Natural killer cell (primary cell): ENCODE measurements around the gene CHRM5. TPM values are rescaled to one million over a fixed set of nuclear protein-coding genes. Genes with fewer than 3 reads are reported as not detected.

Experiments used
- ATAC-seq, 3 donors: fragments of 150-1000 bp in 2 of 3; fragments of 200-7000 bp in 1 of 3; cut with Tn5 transposase; 1 replicate in 1 of 3; 2 replicates in 2 of 3; pipeline ENCODE4 v1.10.0; 2021; ENCODE audit warnings: mild to moderate bottlenecking in 2 of 3, moderate library complexity in 2 of 3
- DNase-seq, 2 donors: peaks; one replicate each; pipeline versions ENCODE4 v3.0.0 to v3.0.0-alpha.2; 2013 to 2021; ENCODE audit warnings: mixed read lengths in 1 of 2
- H3K27ac ChIP-seq: one replicate; pipeline ENCODE4 v1.5.1; 2013; ENCODE audit warnings: mild to moderate bottlenecking, low read length
- H3K27me3 ChIP-seq: one replicate; pipeline ENCODE4 v1.6.1; 2013; ENCODE audit warnings: low read length; ENCODE audit not compliant: control insufficient read depth, insufficient read depth
- H3K36me3 ChIP-seq: one replicate; pipeline ENCODE4 v1.6.1; 2013; ENCODE audit warnings: low read length; ENCODE audit not compliant: control insufficient read depth, insufficient read depth
- H3K4me1 ChIP-seq: one replicate; pipeline ENCODE4 v1.6.1; 2013; ENCODE audit warnings: low read length; ENCODE audit not compliant: control insufficient read depth, insufficient read depth
- H3K4me3 ChIP-seq: one replicate; pipeline ENCODE4 v1.5.1; 2013; ENCODE audit warnings: low read length
- H3K9me3 ChIP-seq: one replicate; pipeline ENCODE4 v1.6.1; 2013; ENCODE audit warnings: low read length; ENCODE audit not compliant: control insufficient read depth, insufficient read depth
- H3K27ac Mint-ChIP-seq, 2 donors: one replicate each; pipeline ENCODE4 v1.8.0; 2022; ENCODE audit warnings: mild to moderate bottlenecking in 2 of 2, mixed read lengths in 2 of 2, moderate library complexity in 1 of 2
- H3K27me3 Mint-ChIP-seq, 2 donors: one replicate each; pipeline ENCODE4 v1.8.0; 2022; ENCODE audit warnings: low read depth in 2 of 2, mixed read lengths in 2 of 2
- H3K36me3 Mint-ChIP-seq: one replicate; pipeline ENCODE4 v1.8.0; 2022; ENCODE audit warnings: mixed read lengths
- H3K4me1 Mint-ChIP-seq, 2 donors: one replicate each; pipeline ENCODE4 v1.8.0; 2022; ENCODE audit warnings: mixed read lengths in 2 of 2
- H3K4me3 Mint-ChIP-seq: one replicate; pipeline ENCODE4 v1.8.0; 2022; ENCODE audit warnings: mild to moderate bottlenecking, moderate library complexity, mixed read lengths
- H3K9me3 Mint-ChIP-seq, 2 donors: one replicate each; pipeline ENCODE4 v1.8.0; 2022; ENCODE audit warnings: mixed read lengths in 2 of 2
- CTCF ChIP-seq: fragments of 200-600 bp; IDR thresholded peaks from one replicate; pipeline ENCODE4 v1.8.0; 2022; ENCODE audit warnings: antibody characterized with exemption
- WGBS: methylation state at CpG from one replicate; pipeline ENCODE4 v1.1.7; 2013; ENCODE audit warnings: missing lambda C conversion rate; ENCODE audit not compliant: insufficient coverage; 5-methylcytosine and 5-hydroxymethylcytosine counted together
- intact Hi-C: fragments of 100-400 bp; cut with micrococcal nuclease; formaldehyde crosslinking; loops from one replicate; pipeline ENCODE4 v1.14.2; 2022
- total RNA-seq, 4 donors: library from RNA; stranded (reverse); fragments of 120-200 nt in 1 of 4; gene quantifications; one replicate each; pipeline versions ENCODE4 v1.2.3 to v1.2.4, GENCODE V29; 2013 to 2022

CHRM5 gene
- total RNA-seq, 3 donors from 2014 or later (not counting 1 experiment from before 2014, with no cell fraction given): 0.12 TPM; not detected in 2

- Mint-ChIP-seq H3K4me1 (peaks cover 0 to 11% of the 10 kb centered on the region in 2 donors), H3K27ac (no peak overlapping the region), H3K36me3 (no peaks in the 10 kb centered on the region), H3K27me3 (no peaks in the 10 kb centered on the region), H3K4me3 (no peak overlapping the region), H3K9me3 (no peaks in the 10 kb centered on the region)
- DNase-seq: no peak
- H3K27me3 ChIP-seq: no peaks in the 10 kb centered on the region
- ATAC-seq: no peak
- no peaks in the 10 kb centered on the region for H3K36me3 ChIP-seq
- no peaks in the 10 kb centered on the region for H3K9me3 ChIP-seq
- intact Hi-C loops: no loop called here
- TF ChIP-seq CTCF: no peak
- H3K4me1 ChIP-seq: no peaks in the 10 kb centered on the region
- 90% methylated on average over 1 of the region's 1 CpG for WGBS
- no peak overlapping the region for H3K4me3 ChIP-seq
- H3K27ac ChIP-seq: no peak overlapping the region
Observed at GRCh38 chr15:33946152-33946551, 22.1 kb upstream of the CHRM5 start.

GRCh38 chr15:33955945-33956344, 12.4 kb upstream of the CHRM5 start:
- intact Hi-C loops: no loop called here

GRCh38 chr15:33956397-33956796, 11.9 kb upstream of the CHRM5 start:
- ATAC-seq: no peak
- Mint-ChIP-seq H3K4me3 (no peak overlapping the region), H3K27me3 (no peaks in the 10 kb centered on the region), H3K9me3 (no peaks in the 10 kb centered on the region), H3K36me3 (no peaks in the 10 kb centered on the region), H3K27ac (no peak overlapping the region), H3K4me1 (peaks cover 0 to 13% of the 10 kb centered on the region in 2 donors)
- no peaks in the 10 kb centered on the region for H3K4me1 ChIP-seq
- intact Hi-C loops: no loop called here
- no peaks in the 10 kb centered on the region for H3K27me3 ChIP-seq
- WGBS: no CpG with 5 or more reads among the region's 1 CpG
- no peak overlapping the region for H3K27ac ChIP-seq
- no peaks in the 10 kb centered on the region for H3K36me3 ChIP-seq
- no peak for DNase-seq
- no peak for TF ChIP-seq CTCF
- H3K4me3 ChIP-seq: no peak overlapping the region
- no peaks in the 10 kb centered on the region for H3K9me3 ChIP-seq

More at GRCh38 chr15:33955945-33956344, 12.4 kb upstream of the CHRM5 start:
- no peaks in the 10 kb centered on the region for H3K36me3 ChIP-seq
- no peak for ATAC-seq
- no peaks in the 10 kb centered on the region for H3K4me1 ChIP-seq
- no peaks in the 10 kb centered on the region for H3K36me3 Mint-ChIP-seq
- no peak for DNase-seq
- no peak overlapping the region for H3K4me3 Mint-ChIP-seq
- no peak for TF ChIP-seq CTCF
- no peak overlapping the region for H3K27ac ChIP-seq
- H3K27me3 Mint-ChIP-seq: no peaks in the 10 kb centered on the region
- no peak overlapping the region for H3K27ac Mint-ChIP-seq
- no peaks in the 10 kb centered on the region for H3K27me3 ChIP-seq
- H3K4me3 ChIP-seq: no peak overlapping the region
- H3K4me1 Mint-ChIP-seq: peaks cover 0 to 15% of the 10 kb centered on the region in 2 donors
- no peaks in the 10 kb centered on the region for H3K9me3 ChIP-seq
- WGBS: 87% methylated on average over 10 of the region's 10 CpGs
- no peaks in the 10 kb centered on the region for H3K9me3 Mint-ChIP-seq

GRCh38 chr15:33959844-33960548, 8.3 kb upstream of the CHRM5 start:
- Histone ChIP-seq H3K27ac (no peak overlapping the region), H3K4me3 (no peak overlapping the region), H3K9me3 (no peaks in the 10 kb centered on the region), H3K4me1 (no peaks in the 10 kb centered on the region), H3K36me3 (no peaks in the 10 kb centered on the region), H3K27me3 (no peaks in the 10 kb centered on the region)
- H3K27me3 Mint-ChIP-seq: no peaks in the 10 kb centered on the region
- H3K4me3 Mint-ChIP-seq: no peak overlapping the region
- no peaks in the 10 kb centered on the region for H3K9me3 Mint-ChIP-seq
- ATAC-seq (no peak), DNase-seq (no peak)
- no peaks in the 10 kb centered on the region for H3K36me3 Mint-ChIP-seq
- intact Hi-C loops: no loop called here
- peaks cover 0 to 5% of the 10 kb centered on the region in 2 donors for H3K4me1 Mint-ChIP-seq
- H3K27ac Mint-ChIP-seq: no peak overlapping the region
- 92% methylated on average over 3 of the region's 7 CpGs for WGBS
- TF ChIP-seq CTCF: no peak
